Colonic mucosa (tissue), 4 donors: ENCODE results near the gene COL24A1. TPM values are rescaled to one million over a fixed set of nuclear protein-coding genes. Genes with fewer than 3 reads are reported as not detected.
A peak's percentile ranks its signal among the peaks of the same experiment; 100 is the strongest.

Source experiments
- DNase-seq: peaks from one replicate; pipeline ENCODE4 v3.0.0-alpha.2; 2020
- H3K27ac ChIP-seq: fragments of 200-600 bp; one replicate; pipeline ENCODE4 v1.8.0; 2021
- H3K27me3 ChIP-seq: fragments of 200-600 bp; one replicate; pipeline ENCODE4 v1.8.0; 2021
- H3K36me3 ChIP-seq: fragments of 200-600 bp; one replicate; pipeline ENCODE4 v1.8.0; 2021
- H3K4me1 ChIP-seq: fragments of 200-600 bp; one replicate; pipeline ENCODE4 v1.8.0; 2021; ENCODE audit warnings: mild to moderate bottlenecking
- H3K4me3 ChIP-seq: fragments of 200-600 bp; one replicate; pipeline ENCODE4 v1.8.0; 2021
- H3K9ac ChIP-seq, 2 donors: one replicate each; pipeline ENCODE4 v1.7.0; 2013; ENCODE audit warnings: control low read depth in 2 of 2, low read depth in 2 of 2, low read length in 2 of 2
- H3K9me3 ChIP-seq: fragments of 200-600 bp; one replicate; pipeline ENCODE4 v1.8.0; 2021
- CTCF ChIP-seq: fragments of 200-600 bp; IDR thresholded peaks from one replicate; pipeline ENCODE4 v1.8.0; 2022; ENCODE audit warnings: antibody characterized with exemption, mild to moderate bottlenecking
- intact Hi-C: fragments of 100-400 bp; cut with DNase I; formaldehyde crosslinking; loops from one replicate; pipeline ENCODE4 v1.14.1; 2022
- total RNA-seq, 2 donors: library from RNA; stranded (reverse); fragmentation: NEBNext Ultra II Directional in 1 of 2; extraction: Animal tissue kit (Norgen Biotek cat#: 25700) in 1 of 2; gene quantifications; one replicate each; pipeline ENCODE4 v1.2.1, GENCODE V29; 2021
- donor health status: healthy.
- donor health status: DM: no; HTN: no; CAD: no.
- donor health status: DM: no; HTN: no; CAD: no.

Gene COL24A1
- total RNA-seq, 2 donors from 2014 or later = 0.02 to 0.40 TPM

GRCh38 chr1:86159800-86160199, 3.2 kb upstream of the COL24A1 start:
- no peaks in the 10 kb centered on the region for H3K4me1 ChIP-seq
- DNase-seq = no peak
- no peak overlapping the region for H3K9ac ChIP-seq
- no peaks in the 10 kb centered on the region for H3K9me3 ChIP-seq
- H3K27me3 ChIP-seq = peaks cover 20% of the 10 kb centered on the region
- intact Hi-C loops = no loop called here
- H3K4me3 ChIP-seq = no peak overlapping the region
- H3K36me3 ChIP-seq = no peaks in the 10 kb centered on the region
- no peak overlapping the region for H3K27ac ChIP-seq
- TF ChIP-seq CTCF = no peak

GRCh38 chr1:86155807-86156565, 586 bp downstream of the COL24A1 start:
- no peak overlapping the region for H3K27ac ChIP-seq
- no peak for TF ChIP-seq CTCF
- no peaks in the 10 kb centered on the region for H3K9me3 ChIP-seq
- peak overlapping the region; percentile 24 for H3K4me3 ChIP-seq
- intact Hi-C loops = no loop called here
- no peaks in the 10 kb centered on the region for H3K4me1 ChIP-seq
- H3K36me3 ChIP-seq = no peaks in the 10 kb centered on the region
- no peak overlapping the region for H3K9ac ChIP-seq
- DNase-seq = peak; percentile 25
- peaks cover 25% of the 10 kb centered on the region for H3K27me3 ChIP-seq

GRCh38 chr1:86155051-86155806, 1.3 kb downstream of the COL24A1 start:
- no peaks in the 10 kb centered on the region for H3K36me3 ChIP-seq
- peak overlapping the region; percentile 24 for H3K4me3 ChIP-seq
- DNase-seq = no peak
- TF ChIP-seq CTCF = no peak
- peaks cover 25% of the 10 kb centered on the region for H3K27me3 ChIP-seq
- intact Hi-C loops = no loop called here
- no peaks in the 10 kb centered on the region for H3K9me3 ChIP-seq
- no peaks in the 10 kb centered on the region for H3K4me1 ChIP-seq
- no peak overlapping the region for H3K9ac ChIP-seq
- no peak overlapping the region for H3K27ac ChIP-seq

- intact Hi-C loops = no loop called here
- no peak overlapping the region for H3K27ac ChIP-seq
Measured at GRCh38 chr1:86154571-86155050, 2.0 kb downstream of the COL24A1 start.

GRCh38 chr1:86153836-86154235, 2.7 kb downstream of the COL24A1 start:
- DNase-seq = no peak
- intact Hi-C loops = no loop called here
- Histone ChIP-seq H3K4me1 (no peaks in the 10 kb centered on the region), H3K27me3 (peaks cover 25% of the 10 kb centered on the region), H3K9ac (no peak overlapping the region), H3K9me3 (no peaks in the 10 kb centered on the region), H3K27ac (no peak overlapping the region), H3K36me3 (no peaks in the 10 kb centered on the region), H3K4me3 (no peak overlapping the region)
- TF ChIP-seq CTCF = no peak

More at GRCh38 chr1:86154571-86155050, 2.0 kb downstream of the COL24A1 start:
- H3K9ac ChIP-seq = no peak overlapping the region
- no peak for TF ChIP-seq CTCF
- H3K27me3 ChIP-seq = peaks cover 25% of the 10 kb centered on the region
- no peak for DNase-seq
- H3K4me3 ChIP-seq = no peak overlapping the region
- H3K9me3 ChIP-seq = no peaks in the 10 kb centered on the region
- H3K4me1 ChIP-seq = no peaks in the 10 kb centered on the region
- H3K36me3 ChIP-seq = no peaks in the 10 kb centered on the region
